GM10847 (cell line): ENCODE measurements around the gene ALOX15.

Experiments
- POLR2A ChIP-seq: IDR thresholded peaks from 2 replicates; pipeline ENCODE4 v1.6.1; 2011; ENCODE audit not compliant: insufficient read length; ENCODE audit errors: extremely low read depth

The ALOX15 gene

GRCh38 chr17:4658478-4659305 lies 17.2 kb upstream of the ALOX15 start:
- no peak for TF ChIP-seq POLR2A

- TF ChIP-seq POLR2A: no peak
Observed at GRCh38 chr17:4657678-4658077, 16.2 kb upstream of the ALOX15 start.

DNA sequence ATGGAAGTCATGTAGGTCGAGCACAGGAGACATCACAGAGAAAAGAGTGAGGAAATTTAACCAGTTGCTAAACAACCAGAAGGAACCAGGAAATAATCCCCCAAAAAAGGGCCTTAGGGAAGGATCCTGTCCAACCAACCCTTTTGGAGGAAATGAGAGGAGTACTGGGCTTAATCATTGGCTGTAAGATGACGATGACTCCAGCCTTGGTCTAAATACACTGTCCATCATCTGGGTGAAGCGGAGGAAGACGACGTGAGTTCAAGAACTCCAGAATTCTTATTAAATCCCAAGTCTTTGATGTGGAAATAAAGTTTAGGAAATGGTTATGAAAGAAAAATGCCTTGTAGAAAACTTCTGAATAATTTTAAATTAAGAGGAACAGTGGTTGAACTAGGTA lies 11.5 kb upstream of the ALOX15 start:
- no peak for TF ChIP-seq POLR2A

GRCh38 chr17:4648741-4649140 lies 7.3 kb upstream of the ALOX15 start:
- TF ChIP-seq POLR2A: no peak

- TF ChIP-seq POLR2A: no peak
Observed at GRCh38 chr17:4645642-4646041, 4.2 kb upstream of the ALOX15 start.

DNA sequence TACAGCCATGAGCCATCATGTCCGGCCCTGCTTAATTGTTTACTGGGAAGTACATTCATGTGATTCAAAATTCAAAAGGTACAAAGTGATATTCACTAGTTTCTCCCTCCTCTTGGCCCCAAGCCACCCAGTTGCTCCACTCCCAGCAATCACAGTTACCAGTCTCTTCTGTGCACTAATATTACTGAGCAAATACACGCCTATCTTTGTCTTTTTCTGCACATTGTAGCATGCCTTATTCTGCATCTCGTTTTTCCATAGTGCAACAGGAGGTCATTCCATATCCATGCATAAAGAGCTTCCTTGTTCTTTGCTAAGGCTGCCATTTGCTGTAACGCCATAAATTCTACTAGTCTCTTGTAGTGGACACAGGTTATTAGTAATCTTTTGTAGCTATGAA lies 2.2 kb upstream of the ALOX15 start:
- no peak for TF ChIP-seq POLR2A

- TF ChIP-seq POLR2A: no peak
Observed at GRCh38 chr17:4642286-4642685, 808 bp upstream of the ALOX15 start.

DNA sequence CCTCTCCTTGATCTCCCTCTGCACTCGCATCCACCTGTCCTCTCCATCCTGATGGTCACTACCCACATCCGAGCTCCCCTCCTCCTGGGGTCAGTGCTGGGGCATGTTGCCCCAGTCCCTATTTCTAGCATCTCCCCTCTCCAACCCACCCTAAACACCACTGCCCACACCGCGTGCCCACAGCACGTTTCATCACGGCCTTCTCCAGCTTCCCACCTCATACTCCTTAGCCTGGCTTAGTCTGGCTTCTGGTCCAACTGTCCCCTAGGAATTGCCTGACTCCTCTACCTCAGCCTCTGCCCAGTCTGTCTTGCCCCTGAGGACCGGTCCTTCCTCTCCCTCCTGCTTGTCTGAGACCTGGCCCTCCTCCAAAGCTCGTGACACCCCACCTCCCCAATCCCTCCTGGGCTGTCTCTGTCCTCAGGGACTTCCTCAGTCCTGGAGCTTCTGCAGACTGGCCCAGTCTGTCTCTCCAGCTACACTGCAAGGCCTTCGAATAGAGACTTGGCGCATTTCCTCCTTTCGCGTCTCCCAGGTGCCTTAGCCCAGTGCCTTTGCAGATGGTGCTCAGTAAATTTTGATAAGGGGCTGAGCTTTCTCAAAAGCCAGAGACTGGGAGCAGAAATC lies 4.9 kb downstream of the ALOX15 start:
- TF ChIP-seq POLR2A: no peak

GRCh38 chr17:4635823-4636375 lies 5.6 kb downstream of the ALOX15 start:
- no peak for TF ChIP-seq POLR2A

- TF ChIP-seq POLR2A: no peak
Observed at GRCh38 chr17:4634976-4635375, 6.5 kb downstream of the ALOX15 start.

DNA sequence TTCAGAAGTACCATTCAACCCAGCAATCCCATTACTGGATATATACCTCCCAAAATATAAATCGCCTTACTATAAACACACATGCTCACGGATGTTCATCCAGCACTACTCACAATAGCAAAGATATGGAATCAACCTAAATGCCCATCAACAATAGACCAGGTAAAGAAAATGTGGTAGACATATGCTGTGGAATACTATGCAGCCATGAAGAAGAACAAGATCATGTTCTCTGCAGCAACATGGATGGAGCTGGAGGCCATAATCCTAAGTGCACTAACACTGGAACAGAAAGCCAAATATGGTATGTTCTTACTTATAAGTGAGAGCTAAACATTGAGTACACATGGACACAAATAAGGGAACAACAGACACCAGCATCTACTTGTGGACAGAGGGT lies 7.8 kb downstream of the ALOX15 start:
- no peak for TF ChIP-seq POLR2A

GRCh38 chr17:4632581-4632920 lies 8.9 kb downstream of the ALOX15 start:
- TF ChIP-seq POLR2A: no peak

DNA sequence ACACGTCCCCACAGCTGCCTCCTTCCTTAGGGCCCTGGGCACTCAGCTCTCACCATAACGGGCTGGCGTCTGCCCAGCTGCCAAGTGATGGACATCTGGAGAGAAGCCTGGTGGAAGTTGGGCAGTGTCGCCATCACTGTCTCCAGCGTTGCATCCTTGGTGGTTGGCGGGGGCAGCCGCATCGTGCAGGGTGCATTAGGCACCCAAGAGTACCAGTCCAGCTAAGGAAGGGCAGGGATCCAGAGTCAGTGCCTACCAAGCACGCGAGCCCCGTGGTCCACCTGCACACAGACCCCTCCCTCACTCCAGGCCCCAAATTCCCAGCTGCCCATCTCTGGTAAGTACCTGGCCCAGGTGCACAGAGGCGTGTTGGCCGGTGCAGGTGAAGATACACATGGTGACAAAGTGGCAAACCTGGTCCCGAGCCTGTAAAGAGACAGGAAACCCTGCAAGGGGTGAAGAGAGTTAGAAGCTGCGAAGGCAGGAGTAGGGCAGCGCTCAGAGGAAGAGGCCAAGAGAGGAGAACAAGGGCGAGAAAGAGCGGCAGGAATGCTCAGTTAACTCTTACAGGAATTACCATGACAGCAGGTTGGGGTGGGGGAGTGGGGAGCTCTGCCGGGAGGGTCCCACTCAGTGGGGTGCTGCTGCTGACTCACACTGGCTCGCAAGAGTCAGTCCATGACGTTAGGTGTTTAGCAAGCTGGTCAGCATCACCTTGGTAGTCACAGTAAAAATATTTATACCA lies 9.5 kb downstream of the ALOX15 start:
- TF ChIP-seq POLR2A: no peak

GRCh38 chr17:4631431-4631830 lies 10.0 kb downstream of the ALOX15 start:
- no peak for TF ChIP-seq POLR2A

DNA sequence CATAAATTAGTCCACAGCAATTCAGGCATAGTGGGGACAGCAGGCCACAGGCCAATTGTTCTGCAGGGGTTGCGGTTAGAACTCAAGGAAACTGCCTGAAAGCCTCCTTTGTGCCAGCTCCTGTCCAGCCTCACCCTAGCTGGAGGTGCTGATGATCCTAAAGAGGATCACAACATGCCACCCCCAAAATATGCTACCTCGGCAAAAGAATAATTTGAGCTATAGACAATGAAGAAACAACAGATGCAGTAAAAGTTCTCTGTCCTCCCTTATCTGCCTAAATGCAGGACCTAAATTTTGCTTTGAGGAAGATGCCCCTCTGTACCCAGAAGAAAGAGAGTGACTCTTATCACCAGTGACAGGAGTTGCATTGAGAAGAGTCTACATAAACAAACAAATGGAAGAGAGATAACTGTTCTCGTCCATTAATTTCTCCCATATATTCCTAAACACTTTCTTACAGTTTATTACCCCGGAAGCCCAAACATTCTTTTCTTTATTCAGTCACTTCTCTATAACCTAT lies 14.7 kb downstream of the ALOX15 start:
- no peak for TF ChIP-seq POLR2A
